ENCODE results near the gene C1orf52. TPM values are rescaled to one million over a fixed set of nuclear protein-coding genes. Genes with fewer than 3 reads are reported as not detected.

Gene C1orf52
- total RNA-seq, 1 experiment from 2014 or later: 51.6 TPM

- no TSS peak for BruUV-seq (replicated peaks)
- Histone ChIP-seq H3K27ac (ENCODE audit: low read length) (peak overlapping the region; percentile 80), H3K4me3 (ENCODE audit: low read depth in 2 of 2, low read length in 2 of 2) (no peak overlapping the region), H3K4me1 (ENCODE audit: control insufficient read depth, insufficient read depth, low read length) (peaks cover 31% of the 10 kb centered on the region), H3K36me3 (ENCODE audit: control insufficient read depth, insufficient read depth, low read length) (no peaks in the 10 kb centered on the region), H3K9me3 (ENCODE audit: control insufficient read depth, insufficient read depth, low read depth, low read length) (no peaks in the 10 kb centered on the region), H3K27me3 (ENCODE audit: control insufficient read depth, insufficient read depth, low read length) (no peaks in the 10 kb centered on the region)
- ATAC-seq: peak; percentile 97
- peak; percentile 99 for DNase-seq (ENCODE audit: low read depth, low spot score)
- CTCF ChIA-PET: interaction anchor here (0.6 kb wide), 2 partner anchors 174 to 856 kb away, joined by 4 read pairs; no protein-coding TSS in a partner anchor
- in situ Hi-C loops (cut with HindIII; ENCODE audit: low pct_unique_long_range_greater_than_20kb, low sequenced_read_pairs) (no loop called here), intact Hi-C loops (cut with micrococcal nuclease; ENCODE audit: unreplicated experiment) (no loop called here)
- POLR2A ChIA-PET: interaction anchor here (0.5 to 2.2 kb wide), 4 partner anchors 12 to 239 kb away, joined by 3 to 9 read pairs (median 8); partner anchors contain the start of gene BCL10
- TF ChIP-seq REST (IDR thresholded peaks at IDR 0.05; ENCODE audit: insufficient read depth in 1 of 2, low read depth in 2 of 2, low read length in 1 of 2): no peak
- TF ChIP-seq POLR2AphosphoS5 (IDR thresholded peaks at IDR 0.05; ENCODE audit: low read depth, low read length): peak; percentile 53; the same call in 1 of the 2 replicates
Measured at GRCh38 chr1:85289207-85289847, 29.9 kb upstream of the C1orf52 start.

GRCh38 chr1:85284202-85284601, 24.7 kb upstream of the C1orf52 start:
- ChIA-PET CTCF (interaction anchor here (1.0 kb wide), 1 partner anchor 12 kb away, joined by 7 read pairs; no protein-coding TSS in a partner anchor), POLR2A (interaction anchor here (1.2 kb wide), 1 partner anchor 8 kb away, joined by 4 read pairs; the partner anchor contains the start of gene BCL10)
- no TSS peak for BruUV-seq (replicated peaks)
- Histone ChIP-seq H3K9me3 (ENCODE audit: control insufficient read depth, insufficient read depth, low read depth, low read length) (no peaks in the 10 kb centered on the region), H3K27ac (ENCODE audit: low read length) (no peak overlapping the region), H3K27me3 (ENCODE audit: control insufficient read depth, insufficient read depth, low read length) (no peaks in the 10 kb centered on the region), H3K4me1 (ENCODE audit: control insufficient read depth, insufficient read depth, low read length) (peaks cover 13% of the 10 kb centered on the region), H3K36me3 (ENCODE audit: control insufficient read depth, insufficient read depth, low read length) (no peaks in the 10 kb centered on the region), H3K4me3 (ENCODE audit: low read depth in 2 of 2, low read length in 2 of 2) (no peak overlapping the region)
- ATAC-seq: no peak
- no peak for TF ChIP-seq POLR2AphosphoS5 (IDR thresholded peaks at IDR 0.05; ENCODE audit: low read depth, low read length)
- TF ChIP-seq REST (IDR thresholded peaks at IDR 0.05; ENCODE audit: insufficient read depth in 1 of 2, low read depth in 2 of 2, low read length in 1 of 2): no peak
- no peak for TF ChIP-seq TCF7L2 (IDR thresholded peaks at IDR 0.05; ENCODE audit: low read depth, low read length)
- TF ChIP-seq CTCF (IDR thresholded peaks at IDR 0.05): no peak
- TF ChIP-seq SIN3A (IDR thresholded peaks at IDR 0.05; ENCODE audit: borderline replicate concordance, insufficient read depth, low read depth, low read length): no peak
- DNase-seq (ENCODE audit: low read depth, low spot score): no peak
- intact Hi-C loops (cut with micrococcal nuclease; ENCODE audit: unreplicated experiment) (no loop called here), in situ Hi-C loops (cut with HindIII; ENCODE audit: low pct_unique_long_range_greater_than_20kb, low sequenced_read_pairs) (no loop called here)
